ENCODE measurements around the gene ETF1.

DNA sequence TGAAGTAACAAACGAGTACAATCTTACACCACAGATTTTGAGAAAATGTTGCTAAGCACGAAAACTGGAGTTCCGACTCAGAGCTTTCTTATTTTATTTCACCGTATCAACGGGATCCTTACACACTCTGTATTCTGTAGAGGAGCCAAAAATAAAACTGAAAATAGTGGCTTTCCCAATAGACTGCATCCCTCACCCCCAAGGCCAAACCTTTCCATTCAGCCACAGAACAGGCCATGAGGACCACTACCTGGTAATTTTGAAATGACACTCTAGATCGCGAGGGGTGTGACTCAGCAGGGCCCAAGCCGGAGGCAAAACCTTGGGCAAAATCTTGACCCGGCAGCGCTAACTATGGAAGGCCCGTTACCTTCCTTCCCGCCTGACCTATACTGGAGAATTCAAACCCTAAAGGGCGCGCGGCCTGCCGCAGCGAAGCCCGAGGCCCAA lies 31.7 kb upstream of the ETF1 start:
- TF ChIP-seq, protein P1, sequence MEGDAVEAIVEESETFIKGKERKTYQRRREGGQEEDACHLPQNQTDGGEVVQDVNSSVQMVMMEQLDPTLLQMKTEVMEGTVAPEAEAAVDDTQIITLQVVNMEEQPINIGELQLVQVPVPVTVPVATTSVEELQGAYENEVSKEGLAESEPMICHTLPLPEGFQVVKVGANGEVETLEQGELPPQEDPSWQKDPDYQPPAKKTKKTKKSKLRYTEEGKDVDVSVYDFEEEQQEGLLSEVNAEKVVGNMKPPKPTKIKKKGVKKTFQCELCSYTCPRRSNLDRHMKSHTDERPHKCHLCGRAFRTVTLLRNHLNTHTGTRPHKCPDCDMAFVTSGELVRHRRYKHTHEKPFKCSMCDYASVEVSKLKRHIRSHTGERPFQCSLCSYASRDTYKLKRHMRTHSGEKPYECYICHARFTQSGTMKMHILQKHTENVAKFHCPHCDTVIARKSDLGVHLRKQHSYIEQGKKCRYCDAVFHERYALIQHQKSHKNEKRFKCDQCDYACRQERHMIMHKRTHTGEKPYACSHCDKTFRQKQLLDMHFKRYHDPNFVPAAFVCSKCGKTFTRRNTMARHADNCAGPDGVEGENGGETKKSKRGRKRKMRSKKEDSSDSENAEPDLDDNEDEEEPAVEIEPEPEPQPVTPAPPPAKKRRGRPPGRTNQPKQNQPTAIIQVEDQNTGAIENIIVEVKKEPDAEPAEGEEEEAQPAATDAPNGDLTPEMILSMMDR (conservative IDR thresholded peaks at IDR 0.05; ENCODE audit: low read length) = no peak
- TF ChIP-seq EZH2phosphoT487 (IDR thresholded peaks at IDR 0.05; ENCODE audit: borderline replicate concordance) = no peak
